Stimulated activated CD8-positive, alpha-beta memory T cell treated with anti-CD3 and anti-CD28 coated beads, Interleukin-7, amount 100 ng/mL, for 4 hours (primary cell): ENCODE measurements around the gene PLAAT4.
"Not testable (repeated sequence)": the region's sequence is repeated elsewhere in the genome, so short reads cannot be mapped to it uniquely, and the experiment has no call there.

ENCODE experiments used
- DNase-seq, 2 donors: peaks; one replicate each; pipeline ENCODE4 v3.0.0-alpha.2; 2020; ENCODE audit warnings: low read depth in 2 of 2

Gene PLAAT4

DNA sequence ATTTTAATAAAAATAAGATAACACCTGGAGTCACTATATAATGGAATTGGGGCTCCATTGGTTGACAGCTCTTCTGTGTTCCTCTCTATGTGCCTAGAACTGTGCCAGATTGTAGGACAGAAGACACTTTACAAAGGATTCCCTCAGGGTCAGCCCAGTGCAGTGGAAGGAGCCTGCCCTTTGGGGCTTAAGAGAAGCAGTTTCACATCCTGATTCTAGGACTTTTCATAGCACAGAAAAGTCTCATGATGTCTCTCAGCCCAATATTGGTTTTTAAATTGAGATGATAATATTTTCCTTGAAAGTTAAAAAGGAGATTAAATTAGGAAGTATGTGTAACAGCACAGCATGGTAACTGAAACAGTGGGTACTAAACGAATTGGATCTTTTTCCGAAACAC, 7.1 kb downstream of the PLAAT4 start:
- DNase-seq, result no peak

GRCh38 chr11:63547061-63547460, 10.5 kb downstream of the PLAAT4 start:
- DNase-seq, result no peak

GRCh38 chr11:63548178-63548577, 11.6 kb downstream of the PLAAT4 start:
- DNase-seq, result no peak

DNA sequence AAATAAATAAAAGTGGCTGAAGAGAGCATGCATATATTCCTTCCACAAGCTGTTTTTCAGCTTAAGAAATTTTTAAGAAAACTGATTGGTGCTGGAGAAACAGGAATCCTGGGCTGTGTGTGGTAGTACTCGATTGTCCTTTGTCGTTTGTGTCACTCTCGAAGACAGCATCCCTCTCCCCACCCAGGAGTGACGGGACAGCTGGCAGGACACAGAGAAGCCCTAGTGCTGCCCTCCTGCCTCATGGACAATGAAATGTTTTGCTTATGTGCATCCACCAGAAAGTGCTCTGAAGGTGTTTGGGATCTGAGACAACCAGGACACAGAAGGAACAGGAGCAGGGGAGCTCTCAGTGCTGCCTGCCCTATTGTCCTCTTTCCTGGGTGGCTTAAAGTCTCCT, 12.8 kb downstream of the PLAAT4 start:
- DNase-seq, result no peak

GRCh38 chr11:63550156-63550700, 13.6 kb downstream of the PLAAT4 start:
- not testable (repeated sequence) for DNase-seq

DNA sequence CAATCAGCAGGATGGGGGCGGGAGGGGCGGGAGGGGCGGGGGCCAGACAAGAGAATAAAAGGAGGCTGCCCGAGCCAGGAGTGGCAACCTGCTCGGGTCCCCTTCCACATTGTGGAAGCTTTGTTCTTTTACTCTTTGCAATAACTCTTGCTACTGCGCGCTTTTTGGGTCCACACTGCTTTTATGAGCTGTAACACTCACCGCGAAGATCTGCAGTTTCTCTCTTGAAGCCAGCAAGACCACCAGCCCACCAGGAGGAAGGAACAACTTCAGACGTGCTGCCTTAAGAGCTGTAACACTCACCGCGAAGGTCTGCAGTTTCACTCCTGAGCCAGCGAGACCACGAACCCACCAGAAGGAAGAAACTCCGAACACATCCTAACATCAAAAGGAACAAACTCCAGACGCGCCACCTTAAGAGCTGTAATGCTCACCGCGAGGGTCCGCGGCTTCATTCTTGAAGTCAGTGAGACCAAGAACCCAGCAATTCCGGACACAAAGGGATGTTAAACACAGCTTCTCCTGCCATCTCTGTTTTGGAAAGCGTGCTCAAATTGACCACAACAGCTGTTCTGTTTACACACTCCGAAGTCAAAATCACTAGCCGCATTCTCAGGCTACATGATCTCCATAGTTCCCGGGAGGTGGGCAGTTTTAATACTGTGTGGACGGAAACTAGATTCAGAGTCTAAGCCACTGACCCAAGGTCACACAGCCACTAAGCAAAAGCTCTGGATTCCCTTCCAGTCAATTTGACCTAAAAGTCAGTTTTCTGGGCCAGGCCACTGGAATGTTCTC, 14.7 kb downstream of the PLAAT4 start:
- DNase-seq, result no peak

GRCh38 chr11:63551889-63552266, 15.3 kb downstream of the PLAAT4 start:
- DNase-seq, result no peak

DNA sequence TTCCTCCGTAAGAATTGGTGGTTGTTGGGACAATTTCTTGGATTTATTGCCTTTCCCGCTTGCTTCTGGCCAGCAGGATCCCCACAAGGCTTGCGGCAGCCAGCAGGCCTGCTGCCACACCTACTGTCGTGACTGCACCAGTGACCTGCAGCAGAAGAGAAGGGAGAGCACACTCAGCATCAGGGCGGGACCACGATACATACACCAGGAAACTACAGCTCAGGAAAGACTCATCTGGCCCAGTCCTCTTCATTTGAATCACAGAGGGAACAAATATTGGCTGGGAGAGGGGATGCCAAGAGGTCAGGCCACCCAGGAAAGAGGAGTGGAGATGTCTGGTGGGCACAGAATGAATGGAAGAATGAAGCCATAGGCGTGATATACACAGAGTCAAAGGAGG, 16.3 kb downstream of the PLAAT4 start:
- no peak for DNase-seq

GRCh38 chr11:63553759-63554158, 17.2 kb downstream of the PLAAT4 start:
- peak in 1 of 2 donors; percentile 54 for DNase-seq

GRCh38 chr11:63554877-63555223, 18.2 kb downstream of the PLAAT4 start:
- no peak for DNase-seq

DNA sequence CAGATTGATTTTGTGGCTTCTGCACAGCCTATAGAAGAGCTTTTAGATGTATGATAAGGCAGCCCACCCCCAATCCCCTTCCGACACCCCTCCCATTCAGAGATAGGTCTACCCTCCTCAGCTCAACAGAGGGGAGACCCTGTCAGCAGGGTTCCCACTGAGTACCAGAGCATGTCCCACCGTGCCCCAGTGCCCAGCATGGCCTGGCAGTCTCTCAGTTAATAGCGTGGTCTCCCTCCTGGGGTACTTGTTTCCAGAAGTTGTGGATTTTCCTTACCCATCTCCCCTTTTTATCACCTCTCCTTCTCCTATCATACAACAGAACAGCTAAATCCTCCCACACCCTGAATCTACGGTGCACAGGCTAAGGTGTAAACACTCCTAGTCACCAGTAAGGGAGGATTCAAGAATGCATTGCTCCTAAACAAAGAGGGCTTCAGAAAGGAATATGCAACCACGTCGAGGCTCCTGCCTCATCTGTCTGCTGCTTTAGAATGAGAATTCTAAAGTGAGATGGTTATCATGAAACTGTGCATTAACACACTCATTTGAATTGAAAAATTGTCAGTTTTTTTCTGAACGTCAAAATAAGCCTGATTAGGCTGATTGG, 19.9 kb downstream of the PLAAT4 start:
- no peak for DNase-seq

DNA sequence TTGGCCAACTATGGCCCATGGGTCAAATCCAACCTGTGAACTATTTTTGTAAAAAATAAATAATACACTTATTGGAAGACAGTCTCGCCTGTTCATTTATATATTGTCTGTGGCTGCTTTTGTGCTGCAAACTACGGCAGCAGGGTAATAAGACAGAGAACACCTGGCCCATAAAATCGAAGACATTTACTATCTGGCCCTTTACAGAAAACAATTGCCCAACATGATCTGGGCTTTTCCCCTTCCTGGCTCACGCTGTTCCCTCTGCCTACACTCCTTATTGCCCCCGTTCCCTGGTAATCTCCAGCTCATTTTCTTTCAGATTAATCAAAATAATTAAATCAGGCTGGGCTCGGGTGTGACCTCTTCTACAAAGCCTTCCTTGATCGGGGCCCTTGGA, 21.0 kb downstream of the PLAAT4 start:
- DNase-seq, result no peak

DNA sequence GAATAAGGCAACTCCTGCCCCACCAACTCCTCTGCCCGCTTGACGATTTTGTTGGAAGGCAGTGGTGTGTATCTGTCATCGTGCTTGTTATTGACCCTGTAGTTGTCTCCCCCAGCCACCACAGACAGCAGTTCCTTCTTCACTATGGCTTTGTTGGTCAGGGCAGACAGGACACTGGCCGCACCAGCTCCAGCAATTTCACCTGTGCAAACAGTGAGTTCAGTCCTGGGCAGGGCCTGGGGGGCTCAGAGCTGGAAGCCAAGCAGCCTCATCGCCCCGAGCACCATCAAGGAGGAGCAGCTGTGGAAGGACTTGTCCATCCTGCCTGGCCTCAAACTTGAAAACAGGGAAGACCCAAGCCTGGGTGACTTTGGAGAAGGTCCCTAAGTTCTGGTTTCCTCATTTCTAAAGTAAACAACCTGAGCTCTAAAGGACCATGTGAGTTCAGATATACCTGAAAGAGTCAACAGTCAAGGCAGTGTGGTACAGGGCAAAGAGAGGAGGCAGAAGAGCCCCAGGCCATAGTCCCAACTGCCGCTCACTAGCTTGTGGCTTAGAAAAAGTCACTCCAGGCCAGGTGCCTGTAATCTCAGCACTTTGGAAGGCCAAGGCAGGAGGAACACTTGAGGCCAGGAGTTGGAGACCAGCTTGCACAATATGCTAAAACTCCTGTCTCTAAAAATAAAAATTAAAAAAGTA, 22.0 kb downstream of the PLAAT4 start:
- DNase-seq, result no peak

- DNase-seq, result no peak
These were observed 24.0 kb downstream of the PLAAT4 start for GRCh38 chr11:63560506-63561180.

DNA sequence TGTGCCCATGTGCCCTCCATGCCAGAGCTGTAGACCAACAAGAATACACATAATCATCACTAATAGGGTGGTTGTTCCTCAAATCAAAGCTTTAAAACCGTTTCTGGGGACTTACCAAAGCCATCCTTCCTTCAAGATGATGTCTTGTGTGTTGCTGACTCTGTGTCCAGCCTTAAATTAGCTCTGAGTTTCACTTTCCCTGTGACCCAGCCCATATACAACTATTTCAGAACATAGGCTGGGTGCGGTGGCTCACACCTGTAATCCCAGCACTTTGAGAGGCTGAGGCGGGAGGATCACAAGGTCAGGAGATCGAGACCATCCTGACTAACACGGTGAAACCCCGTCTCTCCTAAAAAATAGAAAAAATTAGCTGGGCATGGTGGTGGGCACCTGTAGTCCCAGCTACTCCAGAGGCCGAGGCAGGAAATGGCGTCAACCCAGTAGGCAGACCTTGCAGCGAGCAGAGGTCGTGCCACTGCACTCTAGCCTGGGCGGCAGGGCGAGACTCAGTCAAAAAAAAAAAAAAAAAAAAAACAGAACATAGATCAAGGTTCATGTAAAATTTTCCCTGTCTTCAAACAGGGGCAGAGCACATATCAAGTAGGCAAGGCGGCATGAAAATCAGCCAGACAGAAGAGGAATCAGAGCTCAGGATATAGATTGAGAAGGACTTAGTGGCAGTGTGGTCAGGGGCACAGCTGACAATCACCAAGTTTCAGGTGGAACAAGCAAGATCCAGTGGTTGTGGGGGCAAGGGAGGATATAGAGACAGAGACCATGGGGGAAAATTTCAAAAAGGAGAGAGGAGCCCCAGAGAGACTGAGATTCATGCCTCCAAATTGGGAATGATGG, 26.8 kb downstream of the PLAAT4 start, which contains the start of gene PLAAT2:
PLAAT2 (minus strand) TSS at position 179 of the 855 bp plus-strand sequence; CDS start at position 124, 55 bp downstream.
- DNase-seq, result no peak

- no peak for DNase-seq
These were observed 27.6 kb downstream of the PLAAT4 start for GRCh38 chr11:63564056-63564774.

DNA sequence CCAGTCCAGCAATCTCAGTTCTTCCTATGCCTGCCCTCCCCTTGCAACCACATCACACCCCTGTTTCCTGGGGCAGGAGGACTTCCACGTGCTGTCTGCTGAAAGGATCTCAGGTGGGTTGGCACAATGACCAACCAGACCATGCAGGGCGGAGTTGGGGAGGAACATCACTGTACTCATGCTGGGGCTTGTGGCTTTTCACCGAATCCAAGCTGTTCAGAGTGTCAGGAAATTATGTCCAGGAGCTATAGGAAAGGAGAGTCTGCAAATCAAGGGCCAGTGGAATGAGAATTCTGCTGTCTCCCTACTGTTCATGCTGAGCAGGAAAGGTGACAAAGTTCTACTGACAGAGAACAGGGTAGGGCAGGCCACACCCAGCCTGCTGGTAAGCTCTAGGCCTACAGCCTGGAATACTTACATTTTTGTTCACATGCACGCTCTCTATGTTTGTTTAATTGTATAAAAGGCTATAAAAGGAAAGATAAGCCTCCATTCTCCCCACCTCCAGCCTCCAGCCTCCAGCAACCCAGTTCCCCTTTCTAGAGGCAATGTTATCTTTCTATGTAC, 28.3 kb downstream of the PLAAT4 start:
- DNase-seq, result no peak

- DNase-seq, result peak; percentile 43 to 54
These were observed 30.6 kb downstream of the PLAAT4 start for GRCh38 chr11:63567044-63567840.

GRCh38 chr11:63569570-63569969, 33.0 kb downstream of the PLAAT4 start:
- DNase-seq, result no peak
